GM12892 (cell line): ENCODE results near the gene MIF4GD.

Experiments used
- DNase-seq: peaks from one replicate; pipeline ENCODE4 v3.0.0; 2011; ENCODE audit not compliant: insufficient read length
- FAIRE-seq: peaks from 2 replicates; lab custom pipeline; 2011; peaks lifted over from hg19 to GRCh38; lab: Jason Lieb, UNC
- POLR2A ChIP-seq: IDR thresholded peaks from 2 replicates; pipeline ENCODE4 v1.6.1; 2011; ENCODE audit warnings: low read depth, low read length, control low read depth
- POLR2AphosphoS5 ChIP-seq: IDR thresholded peaks from 2 replicates; pipeline ENCODE4 v1.6.1; 2011; ENCODE audit warnings: low read depth, low read length, control low read depth
- TAF1 ChIP-seq: IDR thresholded peaks from 2 replicates; pipeline ENCODE4 v1.6.1; 2011; ENCODE audit warnings: low read depth, mild to moderate bottlenecking, control low read depth, low read length, borderline replicate concordance

MIF4GD gene

GRCh38 chr17:75219815-75220214 is 51.2 kb downstream of the MIF4GD start:
- DNase-seq = no peak
- FAIRE-seq = no peak
- TF ChIP-seq POLR2A (no peak), TAF1 (no peak), POLR2AphosphoS5 (no peak)

- TF ChIP-seq TAF1 = no peak
- no peak for TF ChIP-seq POLR2AphosphoS5
- TF ChIP-seq POLR2A = no peak
- no peak for DNase-seq
- no peak for FAIRE-seq
These were observed 52.9 kb downstream of the MIF4GD start for GRCh38 chr17:75218131-75218530.
